H1 (cell line): ENCODE data around the gene ANKRD6. TPM values are rescaled to one million over a fixed set of nuclear protein-coding genes. Genes with fewer than 3 reads are reported as not detected.

ENCODE experiments used
- CTCF ChIA-PET: fragments of 300-600 bp; sonication (Branson Sonifier 250); formaldehyde crosslinking; loops from one replicate; lab custom pipeline; 2021; ENCODE audit not compliant: partially characterized antibody; lab: Charles Lee
- POLR2A ChIA-PET: fragments of 300-600 bp; sonication (Branson Sonifier 250); formaldehyde crosslinking; loops from one replicate; lab custom pipeline; 2021; ENCODE audit warnings: inconsistent platforms; ENCODE audit not compliant: partially characterized antibody; lab: Charles Lee
- DNase-seq, 2 experiments: peaks; one replicate each; pipeline versions ENCODE4 v3.0.0 to v3.0.0-alpha.2; 2010 to 2022; ENCODE audit warnings: low spot score in 2 of 2, low read depth in 1 of 2, mixed read lengths in 1 of 2
- FAIRE-seq: peaks from 2 replicates; lab custom pipeline; 2011; peaks lifted over from hg19 to GRCh38; lab: Jason Lieb, UNC
- H2AFZ ChIP-seq: 2 replicates; pipeline ENCODE4 v1.8.1; 2012; ENCODE audit warnings: low read length, inconsistent platforms
- H2AK5ac ChIP-seq: 2 replicates; pipeline ENCODE4 v1.6.1; 2013; ENCODE audit warnings: low read depth, low read length
- H2BK120ac ChIP-seq: replicated peaks from 2 replicates; pipeline ENCODE3; 2013; ENCODE audit warnings: low read depth, low read length, inconsistent platforms
- H2BK12ac ChIP-seq: 2 replicates; pipeline ENCODE4 v1.6.1; 2013; ENCODE audit warnings: low read depth, low read length
- H2BK15ac ChIP-seq: 2 replicates; pipeline ENCODE4 v1.6.1; 2013; ENCODE audit warnings: low read length
- H2BK20ac ChIP-seq: 2 replicates; pipeline ENCODE4 v1.6.1; 2013; ENCODE audit warnings: low read length
- H2BK5ac ChIP-seq: 2 replicates; pipeline ENCODE4 v1.6.1; 2013; ENCODE audit warnings: low read depth, low read length
- H3K14ac ChIP-seq: 2 replicates; pipeline ENCODE4 v1.6.1; 2013; ENCODE audit warnings: inconsistent platforms; ENCODE audit not compliant: insufficient read length
- H3K18ac ChIP-seq: 2 replicates; pipeline ENCODE4 v1.6.1; 2013; ENCODE audit warnings: low read length; ENCODE audit errors: extremely low read depth
- H3K23ac ChIP-seq: 2 replicates; pipeline ENCODE4 v1.6.1; 2013; ENCODE audit warnings: inconsistent platforms; ENCODE audit not compliant: insufficient read length
- H3K23me2 ChIP-seq: 2 replicates; pipeline ENCODE4 v1.6.1; 2013; ENCODE audit warnings: low read depth, low read length
- H3K27ac ChIP-seq: 2 replicates; pipeline ENCODE4 v1.6.1; 2011; ENCODE audit warnings: low read depth, low read length, inconsistent platforms
- H3K27me3 ChIP-seq, 4 experiments: replicated peaks in 1 of 4; 1 replicate in 1 of 4; 2 replicates in 3 of 4; pipeline versions ENCODE4 v1.6.1 to v1.8.1; 2011 to 2013; ENCODE audit warnings: low read length in 3 of 4, mild to moderate bottlenecking in 3 of 4, inconsistent platforms in 2 of 4, mixed read lengths in 2 of 4, moderate library complexity in 1 of 4; ENCODE audit not compliant: control insufficient read depth in 3 of 4, insufficient read depth in 3 of 4; ENCODE audit errors: extremely low read depth in 1 of 4
- H3K36me3 ChIP-seq, 4 experiments: 2 replicates each; pipeline versions ENCODE4 v1.6.1 to v1.8.1; 2011 to 2013; ENCODE audit warnings: mild to moderate bottlenecking in 4 of 4, low read length in 3 of 4, moderate library complexity in 2 of 4, control low read depth in 1 of 4, inconsistent platforms in 1 of 4; ENCODE audit not compliant: insufficient read depth in 4 of 4, control insufficient read depth in 2 of 4
- H3K4ac ChIP-seq: replicated peaks from 2 replicates; pipeline ENCODE3; 2013; ENCODE audit warnings: low read length, low read depth, mixed read lengths, inconsistent platforms; ENCODE audit not compliant: insufficient read length
- H3K4me1 ChIP-seq, 4 experiments: replicated peaks in 1 of 4; 1 replicate in 1 of 4; 2 replicates in 3 of 4; pipeline versions ENCODE4 v1.6.1 to v1.8.1; 2011 to 2013; ENCODE audit warnings: low read length in 3 of 4, inconsistent platforms in 2 of 4, mixed read lengths in 1 of 4; ENCODE audit not compliant: insufficient read depth in 4 of 4, control insufficient read depth in 3 of 4
- H3K4me2 ChIP-seq, 2 experiments: 2 replicates each; pipeline versions ENCODE4 v1.6.1 to v1.8.1; 2011 to 2013; ENCODE audit warnings: low read depth in 2 of 2, low read length in 2 of 2, control low read depth in 1 of 2, inconsistent platforms in 1 of 2, mild to moderate bottlenecking in 1 of 2; ENCODE audit not compliant: insufficient read depth in 1 of 2
- H3K4me3 ChIP-seq, 4 experiments: fragments of 200-600, 300-600 bp in 1 of 4; sonication (generic), shearing (Covaris generic), sonication (Bioruptor Twin) in 1 of 4; 2 replicates each; pipeline versions ENCODE4 v1.5.1 to v1.8.1; 2011 to 2016; ENCODE audit warnings: low read length in 4 of 4, low read depth in 3 of 4, control low read depth in 2 of 4, inconsistent platforms in 2 of 4, mild to moderate bottlenecking in 2 of 4, mixed read lengths in 1 of 4, moderate library complexity in 1 of 4; ENCODE audit not compliant: insufficient read depth in 2 of 4; ENCODE audit errors: extremely low read depth in 1 of 4
- H3K56ac ChIP-seq: replicated peaks from 2 replicates; pipeline ENCODE3; 2013; ENCODE audit warnings: low read depth, mild to moderate bottlenecking, mixed read lengths, low read length, inconsistent platforms; ENCODE audit not compliant: insufficient read length
- H3K79me1 ChIP-seq: 2 replicates; pipeline ENCODE4 v1.6.1; 2013; ENCODE audit warnings: low read depth, low read length, control low read depth
- H3K79me2 ChIP-seq, 2 experiments: 2 replicates each; pipeline versions ENCODE4 v1.6.1 to v1.8.1; 2012 to 2013; ENCODE audit warnings: low read length in 2 of 2, mild to moderate bottlenecking in 2 of 2, inconsistent platforms in 1 of 2; ENCODE audit not compliant: insufficient read depth in 2 of 2, control insufficient read depth in 1 of 2
- H3K9ac ChIP-seq, 4 experiments: replicated peaks in 1 of 4; 1 replicate in 1 of 4; 2 replicates in 3 of 4; pipeline versions ENCODE4 v1.6.1 to v1.8.1; 2011 to 2013; ENCODE audit warnings: low read depth in 3 of 4, low read length in 3 of 4, control low read depth in 2 of 4, mild to moderate bottlenecking in 2 of 4, moderate library complexity in 2 of 4, inconsistent platforms in 1 of 4; ENCODE audit errors: extremely low read depth in 1 of 4
- H3K9me3 ChIP-seq, 2 experiments: 2 replicates each; pipeline versions ENCODE4 v1.6.1 to v1.8.1; 2012 to 2013; ENCODE audit warnings: mild to moderate bottlenecking in 2 of 2, moderate library complexity in 2 of 2, control low read depth in 1 of 2, inconsistent platforms in 1 of 2, low read depth in 1 of 2, low read length in 1 of 2, mixed read lengths in 1 of 2; ENCODE audit not compliant: insufficient read depth in 2 of 2
- H4K20me1 ChIP-seq, 2 experiments: replicated peaks in 1 of 2; 2 replicates each; pipeline versions ENCODE3 to v1.8.1; 2011 to 2013; ENCODE audit warnings: inconsistent platforms in 2 of 2, low read length in 2 of 2, mild to moderate bottlenecking in 1 of 2; ENCODE audit not compliant: insufficient read depth in 2 of 2, control insufficient read depth in 1 of 2
- H4K5ac ChIP-seq: 2 replicates; pipeline ENCODE4 v1.6.1; 2013; ENCODE audit warnings: low read length, low read depth, mixed read lengths, inconsistent platforms; ENCODE audit not compliant: insufficient read length
- H4K8ac ChIP-seq: 2 replicates; pipeline ENCODE4 v1.8.0; 2013; ENCODE audit warnings: mild to moderate bottlenecking, moderate library complexity, low read length, inconsistent platforms; ENCODE audit not compliant: insufficient read depth; ENCODE audit errors: extremely low read depth
- H4K91ac ChIP-seq: replicated peaks from 2 replicates; pipeline ENCODE3; 2013; ENCODE audit warnings: low read length, mixed read lengths, inconsistent platforms; ENCODE audit not compliant: insufficient read length
- KDM1A ChIP-seq: fragments of 200-600, 300-600 bp; sonication (generic); IDR thresholded peaks from 2 replicates; pipeline ENCODE4 v1.7.1; 2016; ENCODE audit warnings: mild to moderate bottlenecking, low read length, borderline replicate concordance
- SIRT6 ChIP-seq: IDR thresholded peaks from one replicate; pipeline ENCODE4 v1.7.1; 2012; ENCODE audit warnings: low read length, inconsistent platforms
- WGBS, 2 experiments: shearing (Covaris generic) in 1 of 2; methylation state at CpG; one replicate each; pipeline versions ENCODE4 v1.1.6 to v1.1.7; 2013 to 2015; ENCODE audit warnings: low lambda C conversion rate in 2 of 2, mixed read lengths in 2 of 2, inconsistent platforms in 1 of 2, low coverage in 1 of 2, missing lambda C conversion rate in 1 of 2; ENCODE audit not compliant: insufficient replicate concordance in 2 of 2, insufficient coverage in 1 of 2, insufficient read length in 1 of 2; ENCODE audit errors: extremely low coverage in 1 of 2, missing lambda C conversion rate in 1 of 2; 5-methylcytosine and 5-hydroxymethylcytosine counted together
- polyA plus RNA-seq, 7 experiments: library from polyadenylated mRNA; depleted of rRNA in 3 of 7; stranded (reverse) in 5 of 7; unstranded in 2 of 7; fragments of >200 nt in 5 of 7; fragments of 200-250 nt in 2 of 7; gene quantifications; 1 replicate in 5 of 7; 2 replicates in 1 of 7; 4 replicates in 1 of 7; pipeline versions ENCODE4 v1.2.1 to v1.2.3, GENCODE V29; 2011 to 2013; ENCODE audit warnings: missing spikeins in 2 of 7, mixed read lengths in 2 of 7
- total RNA-seq: library from RNA; stranded (reverse); fragmentation: NEBNext Ultra II Directional; extraction: Animal tissue kit (Norgen Biotek cat#: 25700); gene quantifications from 2 replicates; pipeline ENCODE4 v1.2.1, GENCODE V29; 2021

Gene ANKRD6
- total and polyA plus RNA-seq, 2 of the 8 experiments (the other 6 are each of a cell fraction or from before 2014, with no cell fraction given) = 5.9 to 12.8 TPM

DNA sequence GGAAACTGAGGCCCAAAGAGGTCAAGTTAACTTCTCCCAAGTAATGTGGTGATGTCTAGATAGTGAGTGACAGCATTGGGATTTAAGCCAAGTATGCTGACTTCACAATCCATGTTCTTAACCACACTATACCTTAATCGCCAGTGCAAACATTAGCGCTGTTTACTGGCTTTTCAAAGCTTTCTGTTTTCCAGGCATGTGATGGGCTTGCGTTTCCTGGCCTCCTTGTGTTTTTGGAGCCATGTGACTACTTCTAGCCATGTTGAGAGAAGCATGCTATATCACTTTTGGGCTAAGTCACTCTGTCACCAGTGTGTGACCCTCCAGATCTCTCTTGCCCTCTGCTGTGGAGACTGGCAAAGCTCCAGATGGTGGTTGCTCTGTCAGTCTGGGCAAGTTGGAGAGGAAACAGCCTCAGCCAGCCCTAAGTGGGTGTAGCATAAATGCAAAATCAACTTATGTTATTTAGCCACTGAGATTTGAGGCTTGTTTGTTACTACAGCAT lies 76.9 kb downstream of the ANKRD6 start:
- Histone ChIP-seq H3K14ac (no peak overlapping the region), H3K36me3 (no peaks in the 10 kb centered on the region), H3K23me2 (no peaks in the 10 kb centered on the region), H3K9me3 (no peaks in the 10 kb centered on the region), H3K4me1 (no peaks in the 10 kb centered on the region; a peak in 1 of 7 replicates), H3K18ac (no peak overlapping the region), H3K9ac (no peak overlapping the region), H2BK5ac (no peak overlapping the region), H4K5ac (no peak overlapping the region), H3K56ac (no peak overlapping the region), H2BK15ac (no peak overlapping the region), H2BK20ac (no peak overlapping the region), H4K20me1 (peaks cover 0 to 2% of the 10 kb centered on the region in 2 experiments), H3K4me2 (no peak overlapping the region), H3K27ac (no peak overlapping the region), H2AFZ (no peak overlapping the region), H2BK120ac (no peak overlapping the region), H3K27me3 (no peaks in the 10 kb centered on the region), H3K79me2 (no peaks in the 10 kb centered on the region), H2AK5ac (no peak overlapping the region), H3K4ac (no peak overlapping the region), H3K4me3 (no peak overlapping the region), H4K8ac (no peak overlapping the region), H3K23ac (no peak overlapping the region), H4K91ac (no peak overlapping the region), H3K79me1 (no peaks in the 10 kb centered on the region), H2BK12ac (no peak overlapping the region)
- ChIA-PET POLR2A (no interaction called here), CTCF (interaction anchor here (0.9 to 1.6 kb wide), 4 partner anchors 10 to 126 kb away, joined by 3 read pairs; no protein-coding TSS in a partner anchor)
- FAIRE-seq (no peak), DNase-seq (no peak)
- 94% methylated on average over 3 of the region's 3 CpGs; no CpG with 5 or more reads in 1 of the 2 experiments for WGBS, 2 experiments
- TF ChIP-seq SIRT6 (no peak), KDM1A (no peak)
